NB4 (cell line): ENCODE data around the gene NFKB1.

Source experiments
- MYC ChIP-seq: IDR thresholded peaks from 2 replicates; pipeline ENCODE4 v1.6.1; 2011; ENCODE audit warnings: low read depth, low read length
- POLR2A ChIP-seq: IDR thresholded peaks from 2 replicates; pipeline ENCODE4 v1.6.1; 2011; ENCODE audit warnings: mild to moderate bottlenecking; ENCODE audit not compliant: insufficient read length; ENCODE audit errors: extremely low read depth
- TF ChIP-seq, protein P1 (sequence below): IDR thresholded peaks from one replicate; pipeline ENCODE4 v1.5.1; 2012; ENCODE audit warnings: low read depth, low read length

DNA sequence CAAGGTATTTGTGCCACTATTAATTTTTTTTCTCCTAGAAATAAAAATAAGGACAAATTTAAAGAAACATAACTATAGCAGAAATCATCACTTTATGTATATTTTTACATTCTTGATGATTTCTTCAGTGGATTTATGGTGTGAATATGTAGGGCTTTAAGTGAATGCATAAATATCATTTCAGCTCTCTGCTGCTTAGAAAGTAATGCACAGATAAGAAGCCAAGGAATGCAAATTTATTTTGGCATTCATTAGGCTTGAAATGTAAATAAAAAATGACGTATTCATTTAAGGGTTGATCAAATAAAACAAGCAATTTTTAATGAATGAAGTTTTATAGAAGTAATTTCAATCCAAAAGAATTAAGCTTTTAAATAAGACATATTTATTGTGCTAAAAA lies 66.3 kb downstream of the NFKB1 start:
- TF ChIP-seq POLR2A = no peak
- TF ChIP-seq, protein P1, sequence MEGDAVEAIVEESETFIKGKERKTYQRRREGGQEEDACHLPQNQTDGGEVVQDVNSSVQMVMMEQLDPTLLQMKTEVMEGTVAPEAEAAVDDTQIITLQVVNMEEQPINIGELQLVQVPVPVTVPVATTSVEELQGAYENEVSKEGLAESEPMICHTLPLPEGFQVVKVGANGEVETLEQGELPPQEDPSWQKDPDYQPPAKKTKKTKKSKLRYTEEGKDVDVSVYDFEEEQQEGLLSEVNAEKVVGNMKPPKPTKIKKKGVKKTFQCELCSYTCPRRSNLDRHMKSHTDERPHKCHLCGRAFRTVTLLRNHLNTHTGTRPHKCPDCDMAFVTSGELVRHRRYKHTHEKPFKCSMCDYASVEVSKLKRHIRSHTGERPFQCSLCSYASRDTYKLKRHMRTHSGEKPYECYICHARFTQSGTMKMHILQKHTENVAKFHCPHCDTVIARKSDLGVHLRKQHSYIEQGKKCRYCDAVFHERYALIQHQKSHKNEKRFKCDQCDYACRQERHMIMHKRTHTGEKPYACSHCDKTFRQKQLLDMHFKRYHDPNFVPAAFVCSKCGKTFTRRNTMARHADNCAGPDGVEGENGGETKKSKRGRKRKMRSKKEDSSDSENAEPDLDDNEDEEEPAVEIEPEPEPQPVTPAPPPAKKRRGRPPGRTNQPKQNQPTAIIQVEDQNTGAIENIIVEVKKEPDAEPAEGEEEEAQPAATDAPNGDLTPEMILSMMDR = no peak
- no peak for TF ChIP-seq MYC
